HG02870 (cell line): Measurements from ENCODE around the gene SEMA3A.

Experiments used
- ATAC-seq: cut with Tn5 transposase; IDR thresholded peaks from one replicate; pipeline ENCODE4 v1.9.1; 2021; ENCODE audit warnings: mild to moderate bottlenecking, moderate library complexity; ENCODE audit not compliant: unreplicated experiment

The SEMA3A gene

GRCh38 chr7:84112771-84113170, 81.8 kb downstream of the SEMA3A start:
- ATAC-seq: no peak

DNA sequence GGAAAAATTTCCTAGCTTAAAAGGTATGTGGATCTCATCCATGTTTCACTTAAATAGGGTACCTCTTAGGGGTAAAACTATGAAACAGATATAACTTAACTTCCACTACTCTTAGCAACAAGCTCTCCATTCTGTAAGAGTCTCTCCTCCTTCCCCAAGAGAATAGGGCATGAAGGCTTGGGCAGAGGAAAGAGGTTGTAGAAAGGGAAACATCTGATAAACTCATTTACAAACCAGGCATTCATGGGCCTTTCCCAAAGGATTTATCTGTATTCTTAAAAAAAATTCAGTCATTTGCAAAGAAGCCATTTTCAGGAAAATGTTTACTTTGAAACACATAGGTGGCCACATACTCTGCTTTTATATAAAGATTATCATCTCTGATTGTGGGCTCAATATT, 82.7 kb downstream of the SEMA3A start:
- no peak for ATAC-seq

DNA sequence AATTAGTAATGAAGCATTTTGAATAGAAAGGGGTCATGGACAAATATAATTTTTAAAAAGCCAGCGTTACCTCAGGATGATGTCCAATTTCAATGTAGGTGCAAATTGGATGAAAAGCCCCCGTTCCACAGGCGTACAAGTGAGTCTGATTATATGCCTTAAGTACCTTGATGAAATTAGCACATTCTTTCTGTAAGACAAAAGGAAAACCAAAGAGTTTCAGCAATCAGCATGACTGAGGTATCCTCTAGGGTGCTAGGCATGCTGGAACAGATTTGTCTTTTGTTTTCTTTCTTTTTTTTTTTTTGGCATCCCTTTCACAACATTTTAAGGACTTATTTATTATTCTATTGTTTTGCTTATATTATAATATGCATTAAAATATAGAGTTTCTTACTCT, 84.2 kb downstream of the SEMA3A start:
- no peak for ATAC-seq

- no peak for ATAC-seq
Measured at GRCh38 chr7:84108787-84109186, 85.8 kb downstream of the SEMA3A start.

GRCh38 chr7:84108119-84108518, 86.5 kb downstream of the SEMA3A start:
- no peak for ATAC-seq

DNA sequence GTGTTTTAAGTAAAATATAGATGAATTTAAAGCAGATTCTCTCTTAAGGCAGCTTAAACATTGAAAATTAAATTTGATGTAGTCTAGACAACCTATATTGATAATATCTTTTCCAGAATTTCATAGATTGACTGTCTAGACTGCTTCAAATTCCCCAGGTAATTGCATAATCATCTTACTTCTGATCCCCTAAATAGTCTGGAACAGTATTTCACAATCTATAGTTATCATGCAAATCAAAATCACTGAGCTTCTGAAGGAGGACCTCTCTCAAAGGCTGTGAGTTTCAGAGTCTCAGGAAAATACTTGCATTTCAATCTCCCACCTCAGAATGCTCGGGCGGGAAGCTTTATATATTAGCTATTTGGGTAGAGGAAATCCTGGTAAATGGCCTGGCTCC, 87.3 kb downstream of the SEMA3A start:
- no peak for ATAC-seq

- no peak for ATAC-seq
Measured at GRCh38 chr7:84106291-84106690, 88.3 kb downstream of the SEMA3A start.

DNA sequence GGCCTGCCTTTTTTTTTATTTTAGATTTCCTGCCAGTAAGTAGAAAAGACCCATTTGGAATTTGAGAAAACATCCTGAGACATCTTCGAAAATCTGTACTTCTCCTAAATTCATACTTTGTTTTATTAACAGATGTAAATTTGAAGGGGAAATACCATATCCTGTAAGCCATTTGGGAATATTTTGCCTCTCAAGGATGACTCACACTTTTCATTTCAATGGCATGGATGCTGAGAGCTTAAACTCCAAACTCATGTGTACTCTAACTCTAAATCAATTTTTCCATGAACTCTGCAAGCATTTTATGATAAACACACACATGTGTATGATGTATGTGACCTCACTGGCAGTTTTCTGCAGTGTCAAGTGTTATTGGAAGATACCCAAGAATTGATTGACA, 89.0 kb downstream of the SEMA3A start:
- no peak for ATAC-seq

GRCh38 chr7:84104826-84105225, 89.8 kb downstream of the SEMA3A start:
- no peak for ATAC-seq

DNA sequence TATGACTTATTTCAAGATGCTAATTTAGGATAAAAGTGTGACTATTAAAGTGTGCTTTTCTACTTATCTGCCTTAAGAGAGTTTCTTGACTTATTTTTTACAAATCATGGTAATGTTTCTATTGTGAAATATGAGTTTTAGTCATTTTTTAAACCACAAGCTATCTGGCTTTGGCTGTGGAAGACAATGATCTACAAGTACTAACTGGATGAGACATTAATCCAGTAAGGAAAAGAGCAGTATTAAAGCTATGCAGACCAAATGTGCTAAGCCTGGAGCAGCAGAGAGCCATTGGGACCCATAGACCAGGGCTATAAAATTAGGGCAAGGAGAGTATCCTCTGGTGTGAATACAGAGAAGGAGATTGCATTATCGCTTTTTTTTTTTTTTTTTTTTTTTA, 92.4 kb downstream of the SEMA3A start:
- no peak for ATAC-seq

GRCh38 chr7:84100866-84101265, 93.7 kb downstream of the SEMA3A start:
- no peak for ATAC-seq

GRCh38 chr7:84095971-84096370, 98.6 kb downstream of the SEMA3A start:
- no peak for ATAC-seq

DNA sequence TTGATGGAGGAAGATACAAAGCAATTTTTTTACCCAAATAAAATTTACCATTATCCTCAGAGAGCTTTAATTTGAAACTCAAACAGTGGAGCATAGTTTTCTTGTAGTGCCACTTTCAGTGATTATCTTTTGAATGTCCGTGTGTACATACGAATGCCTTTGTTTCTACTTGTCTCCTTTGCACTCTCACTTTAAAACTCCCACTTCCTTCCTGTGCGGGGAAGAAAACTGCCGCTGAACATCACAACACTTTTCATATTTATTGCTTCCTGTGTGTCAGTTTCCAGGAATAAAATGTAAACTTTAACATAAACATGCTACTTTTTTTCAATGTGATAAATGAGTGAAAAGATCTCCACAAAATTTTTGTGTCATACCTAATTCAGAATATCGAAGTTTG, 102.4 kb downstream of the SEMA3A start:
- ATAC-seq: no peak

DNA sequence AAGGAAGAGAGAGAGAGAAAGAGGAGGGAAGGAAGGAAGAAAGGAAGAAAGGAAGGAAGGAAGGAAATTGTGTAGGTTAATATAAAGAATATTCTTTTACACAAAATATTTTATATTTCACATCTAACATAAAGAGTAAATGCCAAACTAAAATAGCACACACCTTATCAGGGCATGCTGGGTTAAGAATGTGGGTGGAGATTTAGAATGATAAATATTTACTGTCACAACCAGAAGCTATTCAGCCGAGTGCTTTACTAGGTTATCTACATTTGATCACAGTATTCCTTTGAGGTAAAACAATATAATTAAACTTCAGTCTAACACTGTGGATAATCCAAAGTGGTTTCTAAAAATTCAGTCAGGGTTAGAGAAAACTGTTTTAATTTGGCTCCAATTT, 103.3 kb downstream of the SEMA3A start:
- ATAC-seq: no peak

DNA sequence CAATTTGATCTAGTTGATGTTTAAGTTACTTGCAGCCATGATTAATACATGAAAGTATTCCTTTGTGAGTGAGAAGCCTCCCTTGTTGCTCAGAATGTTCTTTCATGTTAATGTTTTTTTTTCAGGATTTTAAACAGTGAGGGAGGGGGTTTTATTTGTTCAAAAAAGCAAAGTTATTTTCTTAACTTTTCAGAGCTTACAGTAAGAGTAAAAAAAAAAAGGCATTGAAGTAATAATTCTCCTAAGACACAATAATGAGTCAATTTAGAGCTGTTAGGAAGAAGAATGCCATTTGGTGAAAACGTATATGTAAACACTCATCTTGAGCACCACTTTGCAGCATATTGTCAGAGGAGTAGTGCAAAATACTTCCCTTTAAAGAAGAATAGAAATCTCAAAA, 105.8 kb downstream of the SEMA3A start:
- ATAC-seq: no peak

GRCh38 chr7:84085998-84086397, 108.6 kb downstream of the SEMA3A start:
- ATAC-seq: no peak

GRCh38 chr7:84085147-84085546, 109.4 kb downstream of the SEMA3A start:
- no peak for ATAC-seq

DNA sequence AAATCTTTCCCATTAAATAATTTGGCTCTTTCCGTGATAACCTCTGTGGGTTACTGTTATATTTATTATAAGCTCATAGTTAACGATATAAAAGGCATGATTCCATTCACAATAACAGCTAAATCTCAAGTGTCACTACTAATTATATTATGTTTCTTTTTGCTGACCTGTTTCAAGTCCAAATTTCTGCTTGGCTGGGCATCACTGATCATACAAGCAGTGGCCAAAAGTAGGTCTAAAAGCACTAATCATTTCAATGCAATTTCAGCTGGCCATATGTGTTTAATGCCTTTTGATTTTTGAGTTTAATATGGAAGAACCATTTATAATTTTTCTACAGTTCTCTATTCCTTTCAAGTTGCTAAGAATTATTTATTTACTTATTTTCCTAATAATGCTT, 110.7 kb downstream of the SEMA3A start:
- ATAC-seq: no peak

DNA sequence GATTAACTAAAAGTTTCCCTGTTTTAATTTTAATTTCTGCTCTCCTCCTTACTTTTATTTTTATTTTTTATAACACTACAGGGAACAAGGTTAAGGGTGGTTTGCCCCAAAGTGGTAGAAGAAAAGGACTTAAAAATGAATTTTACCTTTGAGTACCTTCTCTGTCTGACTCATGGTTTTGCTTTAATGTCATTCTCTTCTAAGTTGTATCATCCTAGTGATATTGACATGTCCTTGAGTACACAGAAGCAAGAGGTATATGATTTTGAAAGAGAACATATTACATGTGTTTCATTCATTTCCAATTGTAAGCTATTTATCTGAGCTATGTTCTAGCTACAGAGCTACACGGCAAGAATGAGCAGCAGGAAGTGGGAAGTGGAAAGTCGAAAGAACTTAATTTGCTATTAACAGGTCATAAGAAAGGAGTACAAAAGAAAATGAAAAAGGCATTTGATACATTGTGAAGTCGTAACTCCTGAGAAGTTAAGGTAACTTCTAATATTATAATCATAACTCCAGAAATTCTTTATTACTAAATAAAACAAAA, 112.5 kb downstream of the SEMA3A start:
- no peak for ATAC-seq

- no peak for ATAC-seq
Measured at GRCh38 chr7:84077336-84077735, 117.3 kb downstream of the SEMA3A start.

DNA sequence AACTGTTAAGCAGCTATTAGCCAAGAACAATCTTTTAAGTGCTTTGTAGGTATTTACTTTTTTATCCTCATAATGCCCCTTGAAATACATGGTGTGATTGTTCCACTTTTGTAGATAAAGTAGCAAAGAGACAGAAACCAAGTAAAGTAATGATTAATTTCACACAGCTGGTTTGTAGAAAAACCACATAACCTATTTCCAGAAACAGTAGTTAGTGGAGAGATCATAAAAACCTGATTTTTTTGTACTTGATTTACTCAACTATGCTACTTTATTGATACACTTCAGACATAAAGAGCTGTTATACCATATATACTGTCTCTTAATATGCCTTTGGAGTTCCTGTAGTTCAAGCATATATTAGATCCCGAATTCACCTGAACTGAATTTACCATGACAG, 118.4 kb downstream of the SEMA3A start:
- no peak for ATAC-seq

GRCh38 chr7:84073186-84073875, 121.3 kb downstream of the SEMA3A start:
- ATAC-seq: no peak

- no peak for ATAC-seq
Measured at GRCh38 chr7:84070770-84071169, 123.8 kb downstream of the SEMA3A start.
